Activated CD8-positive, alpha-beta T cell treated with anti-CD3 and anti-CD28 coated beads for 36 hours (primary cell): ENCODE results near the gene SSU72. TPM values are rescaled to one million over a fixed set of nuclear protein-coding genes. Genes with fewer than 3 reads are reported as not detected.
A peak's percentile ranks its signal among the peaks of the same experiment; 100 is the strongest.

Experiments used
- ATAC-seq: fragments of 200-7000 bp; cut with Tn5 transposase; one replicate; pipeline ENCODE4 v1.10.0; 2021; ENCODE audit warnings: mild to moderate bottlenecking, moderate library complexity
- CTCF ChIA-PET: fragments of 350-600 bp; sonication (Branson Sonifier 250); formaldehyde crosslinking; loops from one replicate; lab custom pipeline; 2021; ENCODE audit warnings: antibody characterized with exemption; lab: Charles Lee
- POLR2A ChIA-PET: fragments of 350-600 bp; sonication (Branson Sonifier 250); formaldehyde crosslinking; loops from one replicate; lab custom pipeline; 2021; ENCODE audit warnings: antibody characterized with exemption; lab: Charles Lee
- DNase-seq: peaks from one replicate; pipeline ENCODE4 v3.0.0-alpha.2; 2020
- H3K27ac Mint-ChIP-seq: one replicate; pipeline ENCODE4 v1.8.0; 2021; ENCODE audit warnings: mild to moderate bottlenecking, mixed read lengths
- H3K27me3 Mint-ChIP-seq: one replicate; pipeline ENCODE4 v1.8.0; 2021; ENCODE audit warnings: mixed read lengths
- H3K36me3 Mint-ChIP-seq: one replicate; pipeline ENCODE4 v1.8.0; 2021; ENCODE audit warnings: low read depth, mixed read lengths
- H3K4me1 Mint-ChIP-seq: one replicate; pipeline ENCODE4 v1.8.0; 2021; ENCODE audit warnings: low read depth, mixed read lengths
- H3K4me3 Mint-ChIP-seq: one replicate; pipeline ENCODE4 v1.8.0; 2021; ENCODE audit warnings: mild to moderate bottlenecking, moderate library complexity, mixed read lengths
- H3K9me3 Mint-ChIP-seq: one replicate; pipeline ENCODE4 v1.8.0; 2021; ENCODE audit warnings: mixed read lengths
- intact Hi-C: fragments of 100-400 bp; cut with micrococcal nuclease; formaldehyde crosslinking; loops from one replicate; pipeline ENCODE4 v1.10.0; 2022
- total RNA-seq, 2 experiments: library from RNA; stranded (reverse); gene quantifications; one replicate each; pipeline ENCODE4 v1.2.3, GENCODE V29; 2021
- TF ChIP-seq, protein P1 (sequence below): fragments of 200-600 bp; IDR thresholded peaks from one replicate; pipeline ENCODE4 v1.8.0; 2022; ENCODE audit warnings: antibody characterized with exemption, mild to moderate bottlenecking

The SSU72 gene
- total RNA-seq, 2 experiments from 2014 or later: 111 to 113 TPM

- CTCF ChIA-PET: no interaction called here
- intact Hi-C loops: no loop called here
- POLR2A ChIA-PET: no interaction called here
Observed at GRCh38 chr1:1605724-1606123, 31.1 kb upstream of the SSU72 start.

DNA sequence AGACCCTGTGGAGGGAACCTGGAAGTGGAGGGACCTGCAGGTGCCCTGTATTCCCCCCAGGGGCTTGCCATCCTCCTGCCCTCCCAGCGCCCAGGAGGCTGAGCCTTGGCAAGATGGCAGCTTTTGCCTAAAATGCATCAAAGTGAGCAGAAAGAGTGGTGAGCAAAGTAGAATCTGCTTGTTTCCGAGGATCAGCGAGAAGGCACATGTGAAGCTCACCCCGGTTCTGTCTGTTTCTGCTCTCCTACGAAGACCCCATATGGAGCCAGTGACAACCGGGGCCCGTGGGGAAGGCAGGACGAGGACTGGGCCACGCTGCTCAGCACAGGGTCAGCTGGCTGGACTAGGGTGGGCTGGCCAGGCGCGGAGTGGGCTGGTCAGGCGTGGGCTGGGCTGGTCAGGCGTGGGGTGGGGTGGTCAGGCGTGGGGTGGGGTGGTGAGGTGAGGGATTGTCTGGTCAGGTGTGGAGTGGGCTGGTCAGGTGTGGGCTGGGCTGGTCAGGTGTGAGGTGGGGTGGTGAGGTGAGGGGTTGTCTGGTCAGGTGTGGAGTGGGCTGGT is 30.4 kb upstream of the SSU72 start:
- DNase-seq (no peak), ATAC-seq (no peak)
- Mint-ChIP-seq H3K36me3 (no peaks in the 10 kb centered on the region), H3K4me3 (no peak overlapping the region), H3K27me3 (no peaks in the 10 kb centered on the region), H3K4me1 (peaks cover 13% of the 10 kb centered on the region), H3K27ac (no peak overlapping the region), H3K9me3 (no peaks in the 10 kb centered on the region)
- ChIA-PET CTCF (no interaction called here), POLR2A (interaction anchor here (1.8 kb wide), 1 partner anchor 24 kb away, joined by 4 read pairs; no protein-coding TSS in a partner anchor)
- intact Hi-C loops: no loop called here
- TF ChIP-seq, protein P1, sequence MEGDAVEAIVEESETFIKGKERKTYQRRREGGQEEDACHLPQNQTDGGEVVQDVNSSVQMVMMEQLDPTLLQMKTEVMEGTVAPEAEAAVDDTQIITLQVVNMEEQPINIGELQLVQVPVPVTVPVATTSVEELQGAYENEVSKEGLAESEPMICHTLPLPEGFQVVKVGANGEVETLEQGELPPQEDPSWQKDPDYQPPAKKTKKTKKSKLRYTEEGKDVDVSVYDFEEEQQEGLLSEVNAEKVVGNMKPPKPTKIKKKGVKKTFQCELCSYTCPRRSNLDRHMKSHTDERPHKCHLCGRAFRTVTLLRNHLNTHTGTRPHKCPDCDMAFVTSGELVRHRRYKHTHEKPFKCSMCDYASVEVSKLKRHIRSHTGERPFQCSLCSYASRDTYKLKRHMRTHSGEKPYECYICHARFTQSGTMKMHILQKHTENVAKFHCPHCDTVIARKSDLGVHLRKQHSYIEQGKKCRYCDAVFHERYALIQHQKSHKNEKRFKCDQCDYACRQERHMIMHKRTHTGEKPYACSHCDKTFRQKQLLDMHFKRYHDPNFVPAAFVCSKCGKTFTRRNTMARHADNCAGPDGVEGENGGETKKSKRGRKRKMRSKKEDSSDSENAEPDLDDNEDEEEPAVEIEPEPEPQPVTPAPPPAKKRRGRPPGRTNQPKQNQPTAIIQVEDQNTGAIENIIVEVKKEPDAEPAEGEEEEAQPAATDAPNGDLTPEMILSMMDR: no peak

More at GRCh38 chr1:1605724-1606123, 31.1 kb upstream of the SSU72 start:
- DNase-seq (no peak), ATAC-seq (no peak)
- H3K4me1 Mint-ChIP-seq: peaks cover 13% of the 10 kb centered on the region
- H3K9me3 Mint-ChIP-seq: no peaks in the 10 kb centered on the region
- H3K36me3 Mint-ChIP-seq: no peaks in the 10 kb centered on the region
- TF ChIP-seq, protein P1: no peak
- H3K27me3 Mint-ChIP-seq: no peaks in the 10 kb centered on the region
- no peak overlapping the region for H3K27ac Mint-ChIP-seq
- H3K4me3 Mint-ChIP-seq: no peak overlapping the region

- intact Hi-C loops: no loop called here
- CTCF ChIA-PET: no interaction called here
- Mint-ChIP-seq H3K4me1 (peaks cover 13% of the 10 kb centered on the region), H3K27me3 (no peaks in the 10 kb centered on the region), H3K9me3 (no peaks in the 10 kb centered on the region), H3K27ac (peak overlapping the region; percentile 52), H3K4me3 (no peak overlapping the region), H3K36me3 (no peaks in the 10 kb centered on the region)
- POLR2A ChIA-PET: interaction anchor here (1.8 to 3.0 kb wide), 2 partner anchors 9 to 25 kb away, joined by 4 to 13 read pairs; no protein-coding TSS in a partner anchor
- DNase-seq: no peak
- no peak for ATAC-seq
- TF ChIP-seq, protein P1: no peak
Observed at GRCh38 chr1:1604374-1605033, 29.8 kb upstream of the SSU72 start.

GRCh38 chr1:1603671-1604373 is 29.2 kb upstream of the SSU72 start:
- H3K27ac Mint-ChIP-seq: no peak overlapping the region
- TF ChIP-seq, protein P1: no peak
- ChIA-PET CTCF (no interaction called here), POLR2A (interaction anchor here (1.8 to 3.0 kb wide), 2 partner anchors 10 to 26 kb away, joined by 4 to 13 read pairs; no protein-coding TSS in a partner anchor)
- no peak for DNase-seq
- peaks cover 17% of the 10 kb centered on the region for H3K4me1 Mint-ChIP-seq
- no peaks in the 10 kb centered on the region for H3K9me3 Mint-ChIP-seq
- H3K36me3 Mint-ChIP-seq: no peaks in the 10 kb centered on the region
- no peak for ATAC-seq
- intact Hi-C loops: no loop called here
- H3K27me3 Mint-ChIP-seq: peaks cover 5% of the 10 kb centered on the region
- H3K4me3 Mint-ChIP-seq: no peak overlapping the region
